HG03039 (cell line): ENCODE results near the gene LOXL4.

Source experiments
- ATAC-seq: cut with Tn5 transposase; IDR thresholded peaks from one replicate; pipeline ENCODE4 v1.9.1; 2021; ENCODE audit warnings: mild to moderate bottlenecking, moderate library complexity; ENCODE audit not compliant: unreplicated experiment

Gene LOXL4

DNA sequence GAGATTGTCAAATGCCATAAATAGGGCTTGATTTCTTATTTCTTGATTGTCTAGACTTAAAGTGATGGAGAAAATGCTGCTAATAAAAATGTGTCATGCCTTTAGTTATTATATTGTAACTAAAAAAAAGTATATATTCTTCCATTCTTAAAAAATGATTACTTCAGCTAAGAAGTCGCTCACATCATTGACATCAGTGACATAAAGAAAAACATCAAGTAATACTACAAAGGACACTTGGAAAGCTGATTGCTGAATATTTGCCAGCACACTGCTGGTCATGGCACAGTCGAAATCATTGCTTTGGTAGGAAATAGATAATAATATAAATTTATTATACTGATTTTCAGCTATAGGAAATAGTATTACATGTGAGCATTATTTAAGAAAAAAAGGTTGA is 62.6 kb downstream of the LOXL4 start:
- ATAC-seq, result no peak

DNA sequence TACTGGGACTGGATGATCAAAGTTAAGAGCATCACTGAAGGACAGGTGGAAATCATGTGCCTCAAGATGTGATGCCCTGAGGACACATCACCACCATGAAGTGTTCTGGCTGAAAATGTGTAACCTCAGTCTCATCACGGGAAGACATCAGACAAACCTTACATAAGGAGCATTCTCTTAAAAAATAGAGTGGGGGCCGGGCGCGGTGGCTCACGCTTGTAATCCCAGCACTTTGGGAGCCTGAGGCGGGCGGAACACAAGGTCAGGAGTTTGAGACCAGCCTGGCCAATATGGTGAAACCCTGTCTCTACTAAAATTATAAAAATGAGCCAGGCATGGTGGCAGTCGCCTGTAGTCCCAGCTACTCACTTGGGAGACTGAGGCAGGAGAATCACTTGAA is 65.6 kb downstream of the LOXL4 start:
- no peak for ATAC-seq

DNA sequence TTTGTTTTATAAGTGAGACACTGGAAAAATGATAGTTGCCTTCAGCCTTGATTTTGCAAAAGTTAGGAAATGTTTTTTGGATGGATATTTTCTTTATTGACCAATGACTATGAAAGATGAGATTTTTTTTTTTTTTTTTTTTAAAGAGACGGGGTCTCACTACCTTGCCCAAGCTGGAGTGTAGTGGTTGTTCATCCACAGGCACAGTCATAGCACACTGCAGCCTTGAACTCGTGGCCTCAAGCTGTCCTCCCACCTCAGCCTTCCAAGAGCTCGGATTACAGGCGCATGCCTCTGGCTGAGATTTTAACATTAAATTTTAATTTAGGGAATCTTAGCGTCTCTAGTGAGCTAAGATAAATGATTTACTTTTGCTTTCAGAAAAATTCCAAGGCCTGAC is 66.2 kb downstream of the LOXL4 start:
- ATAC-seq, result no peak
